Inflammatory macrophage treated with lipopolysaccharide for 4 hours (primary cell): Measurements from ENCODE around the gene TNK1.

Experiments used
- DNase-seq: peaks from one replicate; pipeline ENCODE4 v3.0.0-alpha.2; 2020

The TNK1 gene

DNA sequence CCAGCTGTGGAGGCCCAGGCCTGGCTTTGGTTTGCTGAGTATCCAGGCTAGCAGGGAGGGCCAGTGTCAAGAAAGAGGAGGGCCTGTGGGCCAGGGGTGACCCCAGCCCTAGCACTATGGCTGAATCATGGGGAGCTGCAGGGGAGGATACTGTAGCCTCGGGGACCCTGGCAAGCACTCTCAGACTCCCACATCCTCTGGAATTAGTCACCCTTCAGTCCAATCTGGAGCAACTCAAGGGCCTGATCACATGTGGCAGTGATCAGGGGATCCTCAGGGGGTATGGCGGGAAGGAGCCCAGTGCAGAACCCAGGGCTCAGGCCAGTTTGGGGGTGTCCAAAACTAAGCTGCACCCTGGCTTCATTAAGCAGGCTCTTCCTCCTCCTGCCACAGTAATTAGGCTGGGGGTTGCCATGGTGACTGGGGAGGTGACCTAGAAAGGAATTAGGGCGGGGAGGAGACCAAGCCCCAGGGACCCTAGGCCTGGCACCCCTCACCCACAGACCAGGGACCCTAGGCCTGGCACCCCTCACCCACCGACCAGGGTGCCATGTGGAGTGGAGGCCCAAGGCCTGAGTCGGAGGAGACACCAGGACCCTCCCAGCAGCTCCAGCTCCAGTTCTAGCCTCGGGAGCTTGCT lies 32.6 kb downstream of the TNK1 start:
- DNase-seq = no peak

DNA sequence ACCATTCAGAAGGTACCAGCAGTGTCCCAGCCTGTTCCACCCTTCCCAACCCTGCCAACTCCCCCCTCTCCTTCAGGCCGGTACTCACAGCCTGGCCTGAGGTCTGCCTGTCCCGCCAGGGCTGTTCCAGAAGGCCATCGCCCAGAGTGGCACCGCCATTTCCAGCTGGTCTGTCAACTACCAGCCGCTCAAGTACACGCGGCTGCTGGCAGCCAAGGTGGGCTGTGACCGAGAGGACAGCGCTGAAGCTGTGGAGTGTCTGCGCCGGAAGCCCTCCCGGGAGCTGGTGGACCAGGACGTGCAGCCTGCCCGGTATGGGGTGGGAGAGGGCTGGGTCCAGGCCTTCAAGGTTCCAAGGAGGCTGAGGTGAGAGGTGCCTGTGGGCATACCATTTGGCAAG lies 33.9 kb downstream of the TNK1 start:
- no peak for DNase-seq

DNA sequence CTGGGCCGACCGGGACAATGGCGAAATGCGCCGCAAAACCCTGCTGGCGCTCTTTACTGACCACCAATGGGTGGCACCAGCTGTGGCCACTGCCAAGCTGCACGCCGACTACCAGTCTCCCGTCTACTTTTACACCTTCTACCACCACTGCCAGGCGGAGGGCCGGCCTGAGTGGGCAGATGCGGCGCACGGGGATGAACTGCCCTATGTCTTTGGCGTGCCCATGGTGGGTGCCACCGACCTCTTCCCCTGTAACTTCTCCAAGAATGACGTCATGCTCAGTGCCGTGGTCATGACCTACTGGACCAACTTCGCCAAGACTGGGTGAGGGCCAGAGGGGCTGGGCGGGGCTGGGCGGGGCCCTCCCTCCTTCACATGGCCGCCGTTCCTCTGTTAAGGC lies 34.9 kb downstream of the TNK1 start:
- no peak for DNase-seq

DNA sequence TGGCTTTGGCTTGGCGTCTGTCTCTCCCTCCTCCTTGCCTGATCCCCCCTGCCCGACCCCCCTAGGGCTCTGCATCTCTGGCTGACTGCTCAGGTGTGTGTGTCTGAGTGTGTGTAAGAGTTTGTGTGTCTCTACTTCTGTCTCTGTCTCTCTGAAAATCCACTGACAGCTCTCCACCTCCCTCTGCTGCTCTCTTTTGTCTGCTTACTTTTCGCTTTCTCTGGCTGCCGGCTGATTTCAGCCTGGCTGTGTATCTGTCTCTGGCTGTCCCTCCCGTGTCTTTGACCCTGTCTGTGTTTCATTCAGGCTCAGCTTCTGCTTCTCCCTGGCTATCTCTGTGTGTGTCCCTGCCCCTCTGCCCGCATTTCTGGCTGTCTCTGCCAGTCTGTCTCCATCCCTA lies 35.4 kb downstream of the TNK1 start:
- no peak for DNase-seq

DNA sequence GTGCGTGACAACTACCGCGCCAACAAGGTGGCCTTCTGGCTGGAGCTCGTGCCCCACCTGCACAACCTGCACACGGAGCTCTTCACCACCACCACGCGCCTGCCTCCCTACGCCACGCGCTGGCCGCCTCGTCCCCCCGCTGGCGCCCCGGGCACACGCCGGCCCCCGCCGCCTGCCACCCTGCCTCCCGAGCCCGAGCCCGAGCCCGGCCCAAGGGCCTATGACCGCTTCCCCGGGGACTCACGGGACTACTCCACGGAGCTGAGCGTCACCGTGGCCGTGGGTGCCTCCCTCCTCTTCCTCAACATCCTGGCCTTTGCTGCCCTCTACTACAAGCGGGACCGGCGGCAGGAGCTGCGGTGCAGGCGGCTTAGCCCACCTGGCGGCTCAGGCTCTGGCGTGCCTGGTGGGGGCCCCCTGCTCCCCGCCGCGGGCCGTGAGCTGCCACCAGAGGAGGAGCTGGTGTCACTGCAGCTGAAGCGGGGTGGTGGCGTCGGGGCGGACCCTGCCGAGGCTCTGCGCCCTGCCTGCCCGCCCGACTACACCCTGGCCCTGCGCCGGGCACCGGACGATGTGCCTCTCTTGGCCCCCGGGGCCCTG lies 36.3 kb downstream of the TNK1 start:
- DNase-seq = no peak

DNA sequence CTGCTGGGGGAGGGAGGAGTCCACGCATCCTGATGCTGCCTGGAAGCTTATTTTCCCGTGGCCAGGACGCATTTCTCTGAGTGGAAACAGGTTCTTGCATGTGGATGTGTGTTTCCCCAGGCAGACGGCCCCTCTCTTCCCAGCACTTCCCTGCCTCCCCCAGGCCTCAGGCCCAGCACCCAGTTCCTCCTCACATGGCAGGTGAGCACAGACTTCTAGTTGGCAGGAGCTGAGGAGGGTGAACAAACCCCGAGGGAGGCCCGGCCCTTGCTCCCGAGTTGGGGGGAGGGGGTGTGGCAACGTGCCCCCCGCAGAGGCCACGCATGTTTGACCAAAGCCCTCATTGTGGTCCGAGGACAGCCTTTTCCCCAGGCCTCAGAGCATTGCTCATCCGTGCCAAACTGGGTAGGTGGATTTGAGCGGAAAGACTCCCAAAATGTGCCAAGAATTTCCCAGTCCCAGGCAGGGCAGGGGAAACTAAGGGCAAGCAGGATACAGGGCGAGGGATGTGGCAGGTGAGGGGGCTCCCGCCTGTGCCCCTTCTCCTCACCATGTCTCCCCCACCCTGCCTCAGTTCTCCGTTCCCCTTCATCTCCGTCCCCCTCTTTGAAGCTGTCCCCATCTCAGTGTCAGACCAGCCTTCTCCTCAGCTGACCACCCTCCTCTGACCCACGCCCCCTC lies 37.7 kb downstream of the TNK1 start:
- DNase-seq = no peak

DNA sequence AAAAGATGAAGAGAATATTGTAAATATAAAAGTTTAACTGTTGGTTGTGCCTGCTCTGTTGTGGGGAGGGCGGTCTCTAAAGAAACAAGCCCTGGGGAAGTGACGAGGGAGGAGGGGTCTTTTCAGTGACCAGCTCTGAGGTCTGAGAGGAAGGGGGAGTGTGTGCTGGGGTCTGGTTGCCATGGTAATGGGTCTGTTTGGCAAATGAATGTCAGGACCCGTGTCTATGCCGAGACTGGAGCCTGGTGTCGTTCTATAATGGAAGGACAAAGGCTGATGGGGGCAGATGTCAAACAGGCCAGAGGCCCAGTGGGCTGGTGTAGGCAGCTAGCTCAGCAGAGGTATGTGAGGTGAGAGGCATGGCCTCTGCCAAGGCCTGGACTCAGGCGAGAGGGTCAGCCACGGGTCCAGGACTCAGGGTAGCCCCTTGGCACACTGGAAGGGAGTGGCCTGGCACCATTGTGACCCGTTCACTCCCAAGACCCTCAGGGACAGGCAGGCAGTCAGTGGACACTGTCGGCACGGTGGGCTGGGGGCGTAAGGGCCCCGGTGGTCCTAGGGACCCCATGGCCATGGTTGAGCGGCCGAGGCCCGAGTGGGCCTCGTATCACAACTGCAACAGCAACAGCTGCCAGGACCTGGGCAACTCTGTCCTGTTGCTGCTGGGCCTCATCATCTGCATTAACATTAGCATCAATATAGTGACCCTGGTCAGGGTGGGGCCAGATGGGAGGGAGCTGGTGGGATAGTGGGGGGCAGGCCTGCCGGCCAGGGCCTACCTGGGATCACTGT lies 39.1 kb downstream of the TNK1 start, which contains the start of gene SPEM1:
Gene SPEM1 (plus strand): TSS at position 506 of the 792 bp plus-strand sequence. CDS start 61 bp downstream, at position 567.
- no peak for DNase-seq

DNA sequence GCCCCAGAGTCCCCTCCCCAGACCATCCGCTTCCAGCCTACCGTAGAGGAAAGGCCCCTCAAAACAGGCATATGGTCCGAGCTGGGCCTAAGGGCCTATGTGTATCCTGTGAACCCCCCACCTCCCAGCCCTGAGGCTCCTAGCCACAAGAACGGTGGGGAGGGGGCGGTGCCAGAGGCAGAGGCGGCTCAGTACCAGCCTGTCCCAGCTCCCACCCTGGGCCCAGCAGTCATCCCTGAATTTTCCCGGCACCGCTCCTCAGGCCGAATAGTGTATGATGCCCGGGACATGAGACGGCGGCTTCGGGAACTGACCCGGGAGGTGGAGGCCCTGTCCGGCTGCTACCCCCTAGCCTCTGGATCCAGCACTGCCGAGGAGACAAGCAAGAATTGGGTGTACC lies 40.3 kb downstream of the TNK1 start:
- no peak for DNase-seq

DNA sequence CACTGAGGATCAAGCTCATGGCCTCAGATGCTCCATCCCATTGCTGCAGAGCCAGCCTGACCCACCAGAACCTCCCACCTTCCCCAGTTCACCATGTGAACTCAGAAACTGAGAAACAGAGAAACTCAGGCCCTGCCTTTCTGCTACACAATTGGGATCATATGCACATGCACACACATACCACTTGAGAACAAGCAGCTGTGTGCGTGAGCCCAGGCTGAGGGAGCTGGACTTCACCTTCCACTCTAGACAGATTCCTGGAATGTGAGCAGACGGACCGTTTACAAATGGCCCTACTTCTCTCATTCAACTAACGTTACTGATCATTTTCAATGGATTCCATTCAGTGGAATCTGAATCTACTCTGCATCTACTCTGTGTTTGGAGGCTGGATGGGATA lies 42.8 kb downstream of the TNK1 start:
- DNase-seq = no peak

DNA sequence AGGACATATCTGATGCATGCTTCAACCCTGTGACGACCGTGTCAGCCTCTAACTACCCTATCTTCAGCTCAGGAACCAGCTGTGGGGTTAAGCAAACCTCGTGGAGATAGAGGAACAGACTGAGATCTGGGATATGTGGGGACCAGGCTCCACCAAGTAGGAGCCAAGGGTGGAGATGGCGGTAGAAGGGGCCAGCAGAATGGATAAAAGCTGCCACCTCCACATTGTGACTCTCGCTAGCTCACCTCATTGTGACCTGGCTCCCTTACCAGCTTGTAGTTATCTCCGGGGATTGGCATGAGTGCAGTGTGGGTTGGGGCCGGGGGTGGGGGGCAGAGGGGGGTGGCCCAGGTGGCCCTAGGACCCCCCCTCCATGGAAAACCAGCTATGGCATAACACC lies 44.4 kb downstream of the TNK1 start, which contains the start of gene SPEM2:
Gene SPEM2 (plus strand): TSS at position 301 of the 400 bp plus-strand sequence. CDS start 73 bp downstream, at position 374.
- no peak for DNase-seq

DNA sequence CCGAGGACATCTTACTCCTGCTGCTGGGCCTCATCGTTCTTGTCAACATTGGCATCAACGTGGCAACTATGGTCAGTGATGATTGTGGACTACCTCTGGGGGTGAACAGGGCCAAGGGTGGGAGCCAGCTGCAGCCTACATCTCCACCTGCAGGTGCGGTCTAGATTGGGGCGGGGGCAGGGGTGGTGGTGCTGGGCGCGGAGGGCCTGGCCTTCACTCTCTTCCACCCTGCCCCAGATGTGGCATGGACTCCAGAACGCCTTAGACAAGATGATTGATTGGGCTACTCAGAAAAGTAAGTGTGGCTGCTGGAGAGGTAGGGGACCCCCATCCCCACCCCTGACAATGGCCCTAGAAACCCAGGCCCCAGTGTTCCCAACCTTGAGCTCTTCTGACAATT lies 44.9 kb downstream of the TNK1 start:
- DNase-seq = no peak

DNA sequence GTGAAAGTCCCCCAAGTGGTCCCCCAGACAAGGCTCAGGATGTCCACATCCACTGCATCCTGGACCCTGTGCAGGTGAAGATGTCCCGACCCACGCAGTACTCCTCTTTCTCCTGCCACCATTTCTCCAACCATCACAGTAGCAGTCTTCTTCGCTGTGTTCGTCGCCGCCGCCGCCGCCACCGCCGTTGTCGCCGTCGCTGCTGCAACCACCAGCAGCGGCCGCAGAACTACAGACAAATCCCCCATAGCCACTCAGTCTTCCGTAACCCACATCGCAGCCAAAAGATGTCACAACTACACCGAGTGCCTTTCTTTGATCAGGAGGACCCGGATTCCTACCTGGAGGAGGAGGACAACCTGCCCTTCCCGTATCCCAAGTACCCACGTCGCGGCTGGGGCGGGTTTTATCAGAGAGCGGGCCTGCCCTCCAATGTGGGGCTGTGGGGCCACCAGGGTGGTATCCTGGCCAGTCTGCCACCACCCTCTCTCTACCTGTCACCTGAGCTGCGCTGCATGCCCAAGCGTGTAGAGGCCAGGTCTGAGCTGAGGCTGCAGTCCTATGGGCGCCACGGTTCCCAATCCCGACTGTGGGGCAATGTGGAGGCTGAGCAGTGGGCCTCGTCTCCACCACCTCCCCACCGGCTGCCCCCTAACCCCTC lies 45.4 kb downstream of the TNK1 start:
- no peak for DNase-seq

DNA sequence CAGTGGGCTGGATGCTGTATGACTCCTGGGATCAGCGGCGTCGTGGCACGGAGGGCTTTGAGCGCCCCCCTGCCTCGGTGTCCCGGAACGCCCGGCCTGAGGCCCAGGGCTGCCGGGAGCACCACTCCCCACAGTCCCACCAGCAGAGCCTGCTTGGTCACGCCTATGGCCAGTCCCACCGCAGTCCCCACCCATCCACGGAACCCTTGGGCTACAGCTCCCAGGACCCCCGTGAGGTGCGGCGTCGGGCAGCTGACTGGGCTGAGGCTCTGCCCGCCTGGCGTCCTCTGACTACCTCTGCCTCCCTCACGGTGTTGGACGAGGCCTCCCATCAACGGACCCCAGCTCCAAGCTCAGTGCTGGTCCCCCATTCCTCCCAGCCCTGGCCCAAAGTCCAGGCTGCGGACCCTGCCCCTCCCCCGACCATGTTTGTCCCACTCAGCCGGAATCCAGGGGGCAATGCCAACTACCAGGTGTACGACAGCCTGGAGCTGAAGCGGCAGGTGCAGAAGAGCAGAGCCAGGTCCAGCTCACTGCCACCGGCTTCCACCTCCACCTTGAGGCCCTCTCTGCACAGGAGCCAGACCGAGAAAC lies 46.1 kb downstream of the TNK1 start:
- DNase-seq = no peak

DNA sequence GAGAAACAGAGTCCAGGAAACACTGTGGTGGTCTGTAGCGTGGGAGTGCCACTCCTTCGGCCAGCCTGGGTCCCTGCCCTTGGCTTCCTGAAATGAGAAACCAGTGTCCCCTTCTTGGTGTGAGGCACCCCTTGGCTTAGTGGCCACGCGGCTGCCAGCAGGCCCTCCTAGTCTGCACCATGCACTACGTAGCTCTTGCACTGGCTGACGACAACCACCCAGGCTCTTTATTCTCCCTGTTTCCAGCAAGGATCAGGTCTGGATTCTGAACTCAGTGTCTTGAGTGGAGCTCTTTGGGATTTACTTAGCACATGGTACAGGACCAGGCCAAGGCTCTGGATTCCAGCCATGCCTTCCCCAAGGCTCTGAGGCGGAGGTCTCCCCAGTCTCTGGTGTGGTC lies 46.7 kb downstream of the TNK1 start:
- DNase-seq = no peak

DNA sequence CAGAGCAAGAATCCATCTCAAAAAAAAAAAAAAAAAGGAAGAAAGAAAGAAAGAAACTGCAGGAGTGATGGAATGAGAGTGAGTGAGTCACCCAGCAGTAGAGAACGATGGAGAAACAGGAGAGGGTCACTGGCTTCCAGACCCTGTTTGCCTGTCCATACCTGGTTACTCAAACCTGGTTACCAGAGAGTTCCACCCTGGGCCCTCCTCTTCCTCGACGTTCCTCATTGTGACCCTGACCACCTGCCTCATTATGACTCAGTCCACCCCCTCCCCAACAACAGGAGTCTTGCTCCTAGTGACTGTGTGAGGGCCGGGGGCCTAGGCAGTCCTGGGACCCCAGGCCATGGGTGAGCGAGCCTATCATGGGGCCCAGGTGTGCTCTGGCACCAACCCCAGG lies 47.7 kb downstream of the TNK1 start, which contains the start of gene SPEM3:
Gene SPEM3 (plus strand): TSS at position 301 of the 400 bp plus-strand sequence. CDS start 46 bp downstream, at position 347.
- DNase-seq = no peak

DNA sequence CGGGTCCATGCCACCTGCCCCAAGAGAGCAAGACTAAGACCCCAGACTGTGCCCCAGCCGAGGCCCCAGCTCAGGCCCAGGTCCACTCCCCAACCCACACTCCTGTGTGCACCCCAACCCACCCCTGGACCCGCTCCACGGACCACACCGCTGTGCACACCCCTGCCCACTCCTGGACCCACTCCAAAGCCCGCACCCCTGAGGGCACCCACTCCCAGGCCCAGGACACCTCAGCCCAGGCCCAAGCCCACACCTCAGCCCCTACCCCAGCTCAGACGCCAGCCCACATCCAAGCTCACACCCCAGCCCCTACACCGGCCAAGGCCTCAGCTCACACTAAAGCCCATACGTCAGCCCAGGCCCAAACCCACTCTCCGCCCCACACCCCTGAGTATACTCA lies 48.8 kb downstream of the TNK1 start:
- no peak for DNase-seq

DNA sequence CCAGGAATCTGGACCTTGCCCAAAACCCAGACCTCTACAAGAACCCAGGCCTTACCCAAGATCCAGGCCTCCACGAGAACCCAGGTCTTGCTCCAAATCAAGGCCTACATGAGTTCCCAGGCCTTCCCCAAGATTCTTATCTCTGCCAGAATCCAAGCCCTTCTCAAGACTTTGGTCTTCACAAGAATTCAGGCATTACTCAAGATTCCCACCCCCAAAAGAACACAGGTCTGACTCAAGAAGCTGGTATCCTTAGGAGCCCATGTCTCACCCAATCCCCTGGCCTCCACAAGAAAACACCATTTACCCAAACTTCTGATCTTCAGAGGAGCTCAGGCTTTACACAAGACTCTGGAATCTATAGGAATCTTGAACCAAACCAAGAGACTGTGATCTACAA lies 50.3 kb downstream of the TNK1 start:
- DNase-seq = no peak

DNA sequence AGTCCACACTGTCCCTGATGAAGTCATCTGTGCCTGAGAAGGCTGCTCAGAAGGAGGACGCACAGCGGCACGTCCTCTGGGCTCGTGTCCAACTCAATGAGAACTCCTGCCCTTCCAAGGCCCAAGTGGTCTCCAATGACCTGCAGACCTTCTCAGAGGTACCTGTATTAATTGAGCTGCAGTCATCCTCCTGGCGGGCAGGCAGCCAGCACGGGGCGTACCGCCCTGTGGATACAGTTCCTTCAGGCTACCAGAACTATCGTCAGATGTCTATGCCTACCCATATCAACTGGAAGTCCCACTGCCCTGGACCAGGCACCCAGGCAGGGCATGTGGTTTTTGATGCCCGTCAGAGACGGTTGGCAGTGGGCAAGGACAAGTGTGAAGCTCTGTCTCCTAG lies 51.4 kb downstream of the TNK1 start:
- no peak for DNase-seq

DNA sequence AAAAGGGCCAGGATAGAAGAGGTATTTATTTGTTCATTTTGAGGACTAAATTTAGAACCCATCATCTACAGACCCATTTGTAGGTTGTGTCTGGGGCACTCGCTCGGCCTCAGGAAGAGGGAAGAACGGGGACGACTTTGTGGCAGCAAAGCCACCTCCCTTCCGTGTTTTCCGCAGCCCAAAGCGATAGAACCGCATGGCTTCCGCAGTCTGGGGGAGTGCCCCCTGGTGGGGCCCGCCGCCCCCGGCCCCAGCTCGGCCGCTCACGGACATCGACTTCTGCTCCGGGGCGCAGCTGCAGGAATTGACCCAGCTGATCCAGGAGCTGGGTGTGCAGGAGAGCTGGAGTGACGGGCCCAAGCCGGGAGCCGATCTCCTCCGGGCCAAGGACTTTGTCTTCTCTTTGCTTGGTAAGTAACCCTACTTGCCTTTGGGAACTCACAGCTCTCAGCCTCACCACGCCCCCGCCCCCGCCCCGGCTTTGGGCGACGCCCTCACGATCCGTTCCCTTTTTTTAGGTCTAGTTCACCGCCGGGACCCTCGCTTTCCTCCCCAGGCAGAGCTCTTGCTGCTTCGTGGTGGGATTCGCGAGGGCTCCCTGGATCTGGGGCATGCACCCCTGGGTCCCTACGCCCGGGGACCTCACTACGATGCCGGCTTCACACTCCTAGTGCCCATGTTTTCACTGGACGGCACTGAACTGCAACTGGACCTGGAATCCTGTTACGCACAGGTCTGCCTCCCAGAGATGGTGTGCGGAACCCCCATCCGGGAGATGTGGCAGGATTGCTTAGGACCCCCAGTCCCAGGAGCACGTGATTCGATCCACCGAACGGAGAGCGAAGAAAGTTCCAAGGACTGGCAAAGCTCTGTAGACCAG lies 55.0 kb downstream of the TNK1 start:
- DNase-seq = peak; percentile 71

DNA sequence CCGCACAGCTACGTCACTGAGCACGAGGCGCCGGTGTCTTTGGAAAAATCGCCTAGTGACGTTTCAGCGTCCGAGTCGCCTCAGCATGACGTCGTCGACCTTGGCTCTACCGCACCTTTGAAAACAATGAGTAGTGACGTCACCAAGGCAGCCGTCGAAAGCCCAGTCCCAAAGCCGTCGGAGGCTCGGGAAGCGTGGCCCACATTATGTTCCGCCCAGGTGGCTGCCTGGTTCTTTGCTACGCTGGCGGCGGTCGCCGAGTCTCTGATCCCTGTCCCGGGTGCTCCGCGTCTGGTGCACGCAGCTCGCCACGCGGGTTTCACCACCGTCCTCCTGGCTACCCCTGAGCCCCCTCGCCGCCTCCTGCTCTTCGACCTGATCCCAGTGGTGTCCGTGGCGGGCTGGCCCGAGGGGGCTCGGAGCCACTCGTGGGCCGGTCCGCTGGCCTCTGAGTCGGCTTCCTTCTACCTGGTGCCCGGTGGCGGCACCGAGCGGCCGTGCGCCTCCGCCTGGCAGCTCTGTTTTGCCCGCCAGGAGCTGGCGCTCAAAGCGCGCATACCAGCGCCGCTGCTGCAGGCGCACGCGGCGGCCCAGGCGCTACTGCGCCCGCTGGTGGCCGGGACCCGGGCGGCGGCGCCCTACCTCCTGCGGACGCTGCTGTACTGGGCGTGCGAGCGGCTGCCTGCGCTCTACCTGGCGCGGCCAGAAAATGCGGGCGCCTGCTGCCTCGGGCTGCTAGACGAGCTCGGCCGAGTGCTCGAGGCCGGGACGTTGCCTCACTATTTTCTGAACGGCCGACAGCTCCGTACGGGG lies 55.9 kb downstream of the TNK1 start:
- DNase-seq = peak; percentile 82
